A549 (cell line): ENCODE measurements around the gene MEDAG.

Source experiments
- CHD2 ChIP-seq: fragments of 150-350 bp; IDR thresholded peaks from 2 replicates; pipeline ENCODE4 v1.6.1; 2014; ENCODE audit warnings: low read length; ENCODE audit not compliant: partially characterized antibody
- CTCF ChIP-seq: fragments of >200 bp; sonication (Bioruptor Twin); formaldehyde crosslinking; IDR thresholded peaks from 3 replicates; pipeline ENCODE4 v1.5.1; 2016
- EP300 ChIP-seq, 2 experiments: fragments of >200 bp; sonication (Bioruptor Twin); formaldehyde crosslinking; IDR thresholded peaks; 2 replicates in 1 of 2; 3 replicates in 1 of 2; pipeline ENCODE4 v1.6.1; 2016 to 2017
- ESRRA ChIP-seq: fragments of 150-350 bp; IDR thresholded peaks from 2 replicates; pipeline ENCODE4 v1.6.1; 2014; ENCODE audit warnings: mild to moderate bottlenecking, low read length, borderline replicate concordance
- POLR2A ChIP-seq: IDR thresholded peaks from 2 replicates; pipeline ENCODE4 v1.6.1; 2012; ENCODE audit warnings: mild to moderate bottlenecking, low read length
- POLR2AphosphoS2 ChIP-seq: conservative IDR thresholded peaks from 2 replicates; pipeline ENCODE4 v1.6.1; 2012; ENCODE audit warnings: low read length, improper control_type of control experiment, inconsistent platforms
- RAD21 ChIP-seq, 2 experiments: fragments of >200 bp in 1 of 2; sonication (Bioruptor Twin) in 1 of 2; formaldehyde crosslinking in 1 of 2; IDR thresholded peaks in 1 of 2; conservative IDR thresholded peaks in 1 of 2; 2 replicates in 1 of 2; 3 replicates in 1 of 2; pipeline ENCODE4 v1.6.1; 2012 to 2018; ENCODE audit warnings: inconsistent platforms in 1 of 2

GRCh38 chr13:30882996-30883766, 22.9 kb upstream of the MEDAG start:
- TF ChIP-seq POLR2A, result no peak
- no peak for TF ChIP-seq EP300 (IDR thresholded peaks at IDR 0.05)
- TF ChIP-seq RAD21 (conservative IDR thresholded peaks at IDR 0.05 in 1 of 2, IDR thresholded peaks at IDR 0.05 in 1 of 2), result no peak
- TF ChIP-seq ESRRA, result no peak
- no peak for TF ChIP-seq CTCF
- TF ChIP-seq CHD2, result no peak
- TF ChIP-seq POLR2AphosphoS2, result no peak
